Central memory CD8-positive, alpha-beta T cell (primary cell): Measurements from ENCODE around the gene SOX8.

Experiments used
- ATAC-seq: fragments of 150-1000 bp; cut with Tn5 transposase; replicated peaks from 2 replicates; pipeline ENCODE4 v1.10.0; 2022; ENCODE audit warnings: mild to moderate bottlenecking, moderate FRiP score, moderate number of reproducible peaks; ENCODE audit not compliant: poor library complexity, severe bottlenecking; ENCODE audit errors: extremely low read depth
- DNase-seq, 2 donors: peaks; one replicate each; pipeline ENCODE4 v3.0.0; 2021; ENCODE audit warnings: low spot score in 2 of 2
- H3K27ac Mint-ChIP-seq: one replicate; pipeline ENCODE4 v1.8.0; 2022; ENCODE audit warnings: low read depth, mild to moderate bottlenecking, moderate library complexity, mixed read lengths
- H3K27me3 Mint-ChIP-seq: one replicate; pipeline ENCODE4 v1.8.0; 2022; ENCODE audit warnings: mixed read lengths
- H3K36me3 Mint-ChIP-seq: one replicate; pipeline ENCODE4 v1.8.0; 2022; ENCODE audit warnings: mild to moderate bottlenecking, moderate library complexity, mixed read lengths; ENCODE audit not compliant: insufficient read depth
- H3K4me1 Mint-ChIP-seq: one replicate; pipeline ENCODE4 v1.8.0; 2022; ENCODE audit warnings: mixed read lengths
- H3K4me3 Mint-ChIP-seq: one replicate; pipeline ENCODE4 v1.8.0; 2022; ENCODE audit warnings: mild to moderate bottlenecking, moderate library complexity, mixed read lengths
- H3K9me3 Mint-ChIP-seq: one replicate; pipeline ENCODE4 v1.8.0; 2022; ENCODE audit warnings: mixed read lengths

The SOX8 gene

GRCh38 chr16:1033128-1033679, 51.6 kb downstream of the SOX8 start:
- H3K4me3 Mint-ChIP-seq = no peak overlapping the region

GRCh38 chr16:1034230-1035065, 52.9 kb downstream of the SOX8 start:
- no peaks in the 10 kb centered on the region for H3K9me3 Mint-ChIP-seq
- H3K4me1 Mint-ChIP-seq = no peaks in the 10 kb centered on the region
- ATAC-seq (no peak), DNase-seq (no peak)
- no peak overlapping the region for H3K4me3 Mint-ChIP-seq
- no peaks in the 10 kb centered on the region for H3K36me3 Mint-ChIP-seq
- no peak overlapping the region for H3K27ac Mint-ChIP-seq
- peaks cover 7% of the 10 kb centered on the region for H3K27me3 Mint-ChIP-seq

More at GRCh38 chr16:1033128-1033679, 51.6 kb downstream of the SOX8 start:
- Mint-ChIP-seq H3K4me1 (no peaks in the 10 kb centered on the region), H3K36me3 (no peaks in the 10 kb centered on the region), H3K27ac (no peak overlapping the region), H3K27me3 (peaks cover under 1% of the 10 kb centered on the region), H3K9me3 (no peaks in the 10 kb centered on the region)
- no peak for ATAC-seq
- no peak for DNase-seq

- no peak overlapping the region for H3K4me3 Mint-ChIP-seq
- no peaks in the 10 kb centered on the region for H3K4me1 Mint-ChIP-seq
- no peaks in the 10 kb centered on the region for H3K36me3 Mint-ChIP-seq
- peaks cover 7% of the 10 kb centered on the region for H3K27me3 Mint-ChIP-seq
- no peaks in the 10 kb centered on the region for H3K9me3 Mint-ChIP-seq
- ATAC-seq (no peak), DNase-seq (no peak)
- H3K27ac Mint-ChIP-seq = no peak overlapping the region
These were observed 53.5 kb downstream of the SOX8 start for GRCh38 chr16:1035066-1035415.

- Mint-ChIP-seq H3K4me1 (no peaks in the 10 kb centered on the region), H3K36me3 (no peaks in the 10 kb centered on the region), H3K27me3 (peaks cover 7% of the 10 kb centered on the region), H3K27ac (no peak overlapping the region), H3K4me3 (no peak overlapping the region), H3K9me3 (no peaks in the 10 kb centered on the region)
- ATAC-seq = no peak
- DNase-seq = no peak
These were observed 54.6 kb downstream of the SOX8 start for GRCh38 chr16:1036166-1036565.
